ENCODE data around the gene NDUFAF3.
A peak's percentile ranks its signal among the peaks of the same experiment; 100 is the strongest.

Gene NDUFAF3

GRCh38 chr3:49015765-49016164 lies 6.2 kb upstream of the NDUFAF3 start:
- TF ChIP-seq CTCF (IDR thresholded peaks at IDR 0.05; ENCODE audit: low read depth, low read length), result no peak
- H3K4me3 ChIP-seq (ENCODE audit: low read depth, low read length), result no peak overlapping the region
- H3K36me3 ChIP-seq, result peaks cover 31% of the 10 kb centered on the region
- DNase-seq, result no peak
- no peaks in the 10 kb centered on the region for H3K4me1 ChIP-seq
- H3K9me3 ChIP-seq, result no peaks in the 10 kb centered on the region
- H3K27me3 ChIP-seq, result no peaks in the 10 kb centered on the region

- DNase-seq, result no peak
- TF ChIP-seq CTCF (IDR thresholded peaks at IDR 0.05; ENCODE audit: low read depth, low read length), result no peak
- Histone ChIP-seq H3K4me3 (ENCODE audit: low read depth, low read length) (no peak overlapping the region), H3K4me1 (no peaks in the 10 kb centered on the region), H3K9me3 (no peaks in the 10 kb centered on the region), H3K27me3 (no peaks in the 10 kb centered on the region), H3K36me3 (peaks cover 31% of the 10 kb centered on the region)
These were observed 5.3 kb upstream of the NDUFAF3 start for GRCh38 chr3:49016414-49017228.

GRCh38 chr3:49017229-49017970 lies 4.5 kb upstream of the NDUFAF3 start:
- Histone ChIP-seq H3K9me3 (no peaks in the 10 kb centered on the region), H3K27me3 (no peaks in the 10 kb centered on the region), H3K4me1 (no peaks in the 10 kb centered on the region), H3K36me3 (peaks cover 23% of the 10 kb centered on the region), H3K4me3 (ENCODE audit: low read depth, low read length) (peak overlapping the region; percentile 70)
- no peak for TF ChIP-seq CTCF (IDR thresholded peaks at IDR 0.05; ENCODE audit: low read depth, low read length)
- no peak for DNase-seq

- no peak for TF ChIP-seq CTCF (IDR thresholded peaks at IDR 0.05; ENCODE audit: low read depth, low read length)
- Histone ChIP-seq H3K4me3 (ENCODE audit: low read depth, low read length) (peak within 1 kb of the TSS; percentile 70), H3K9me3 (no peaks in the 10 kb centered on the region), H3K36me3 (peaks cover 24% of the 10 kb centered on the region), H3K27me3 (no peaks in the 10 kb centered on the region), H3K4me1 (no peaks in the 10 kb centered on the region)
- peak; percentile 50 for DNase-seq
These were observed 3.8 kb upstream of the NDUFAF3 start, which contains the start of gene DALRD3 for GRCh38 chr3:49017971-49018706. DALRD3 (minus strand) TSS chr3:49018580; CDS start chr3:49018564, 16 bp downstream.

- peak overlapping the region; percentile 70 for H3K4me3 ChIP-seq (ENCODE audit: low read depth, low read length)
- no peak for DNase-seq
- no peaks in the 10 kb centered on the region for H3K4me1 ChIP-seq
- no peaks in the 10 kb centered on the region for H3K27me3 ChIP-seq
- peaks cover 20% of the 10 kb centered on the region for H3K36me3 ChIP-seq
- TF ChIP-seq CTCF (IDR thresholded peaks at IDR 0.05; ENCODE audit: low read depth, low read length), result no peak
- H3K9me3 ChIP-seq, result no peaks in the 10 kb centered on the region
These were observed 3.3 kb upstream of the NDUFAF3 start for GRCh38 chr3:49018707-49019006.

Measured in BE2C (cell line).